Esophagus muscularis mucosa (tissue), 4 donors: Measurements from ENCODE around the gene MANEA. TPM values are rescaled to one million over a fixed set of nuclear protein-coding genes. Genes with fewer than 3 reads are reported as not detected.

Source experiments
- DNase-seq: peaks from one replicate; pipeline ENCODE4 v3.0.0-alpha.2; 2017; ENCODE audit errors: extremely low spot score
- H3K27ac ChIP-seq, 4 donors: fragments of 200-600 bp; sonication (generic); replicated peaks in 1 of 4; 1 replicate in 3 of 4; 2 replicates in 1 of 4; pipeline ENCODE4 v1.5.1; 2016 to 2019; ENCODE audit warnings: mild to moderate bottlenecking in 1 of 4
- H3K27me3 ChIP-seq, 4 donors: fragments of 200-600 bp; sonication (generic); one replicate each; pipeline versions ENCODE4 v1.5.1 to v1.6.0; 2016 to 2019
- H3K36me3 ChIP-seq, 4 donors: fragments of 200-600 bp; sonication (generic); one replicate each; pipeline ENCODE4 v1.5.1; 2016 to 2019
- H3K4me1 ChIP-seq, 4 donors: fragments of 200-600 bp; sonication (generic); one replicate each; pipeline ENCODE4 v1.5.1; 2016 to 2019
- H3K4me3 ChIP-seq, 4 donors: fragments of 200-600 bp; sonication (generic); 1 replicate in 2 of 4; 2 replicates in 2 of 4; pipeline ENCODE4 v1.5.1; 2016 to 2019; ENCODE audit warnings: mild to moderate bottlenecking in 4 of 4, moderate library complexity in 1 of 4
- H3K9me3 ChIP-seq, 4 donors: fragments of 200-600 bp; sonication (generic); 1 replicate in 3 of 4; 2 replicates in 1 of 4; pipeline ENCODE4 v1.5.1; 2016 to 2019
- EP300 ChIP-seq: sonication (generic); formaldehyde crosslinking; IDR thresholded peaks from one replicate; pipeline ENCODE4 v1.6.1; 2017; ENCODE audit warnings: antibody characterized with exemption
- POLR2A ChIP-seq: fragments of 450-650 bp; IDR thresholded peaks from one replicate; pipeline ENCODE4 v1.6.1; 2017; ENCODE audit warnings: antibody characterized with exemption, moderate library complexity, mild to moderate bottlenecking, low read depth
- POLR2AphosphoS5 ChIP-seq, 2 donors: sonication (generic); formaldehyde crosslinking; IDR thresholded peaks; one replicate each; pipeline ENCODE4 v1.6.1; 2017; ENCODE audit warnings: antibody characterized with exemption in 2 of 2
- WGBS: methylation state at CpG from one replicate; pipeline ENCODE4 v1.1.5; 2018; 5-methylcytosine and 5-hydroxymethylcytosine counted together
- intact Hi-C: fragments of 100-400 bp; cut with DNase I; formaldehyde crosslinking; loops from one replicate; pipeline ENCODE4 v1.15.1; 2023
- total RNA-seq, 4 donors: library from RNA; depleted of rRNA; stranded (reverse); fragments of >200 nt; gene quantifications; one replicate each; pipeline versions ENCODE4 v1.1.0 to v1.2.1, GENCODE V29; 2016
- TF ChIP-seq, protein P1 (sequence below), 3 experiments: fragments of 200-600 bp in 2 of 3; fragments of 450-650 bp in 1 of 3; sonication (generic) in 2 of 3; IDR thresholded peaks; one replicate each; pipeline ENCODE4 v1.5.1; 2017 to 2019; ENCODE audit warnings: antibody characterized with exemption in 3 of 3, mild to moderate bottlenecking in 2 of 3, moderate library complexity in 1 of 3

Gene MANEA, protein sequence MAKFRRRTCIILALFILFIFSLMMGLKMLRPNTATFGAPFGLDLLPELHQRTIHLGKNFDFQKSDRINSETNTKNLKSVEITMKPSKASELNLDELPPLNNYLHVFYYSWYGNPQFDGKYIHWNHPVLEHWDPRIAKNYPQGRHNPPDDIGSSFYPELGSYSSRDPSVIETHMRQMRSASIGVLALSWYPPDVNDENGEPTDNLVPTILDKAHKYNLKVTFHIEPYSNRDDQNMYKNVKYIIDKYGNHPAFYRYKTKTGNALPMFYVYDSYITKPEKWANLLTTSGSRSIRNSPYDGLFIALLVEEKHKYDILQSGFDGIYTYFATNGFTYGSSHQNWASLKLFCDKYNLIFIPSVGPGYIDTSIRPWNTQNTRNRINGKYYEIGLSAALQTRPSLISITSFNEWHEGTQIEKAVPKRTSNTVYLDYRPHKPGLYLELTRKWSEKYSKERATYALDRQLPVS
- total RNA-seq, result 1 to 10 TPM; 7.0 to 8.9 (median 7.8) TPM

DNA sequence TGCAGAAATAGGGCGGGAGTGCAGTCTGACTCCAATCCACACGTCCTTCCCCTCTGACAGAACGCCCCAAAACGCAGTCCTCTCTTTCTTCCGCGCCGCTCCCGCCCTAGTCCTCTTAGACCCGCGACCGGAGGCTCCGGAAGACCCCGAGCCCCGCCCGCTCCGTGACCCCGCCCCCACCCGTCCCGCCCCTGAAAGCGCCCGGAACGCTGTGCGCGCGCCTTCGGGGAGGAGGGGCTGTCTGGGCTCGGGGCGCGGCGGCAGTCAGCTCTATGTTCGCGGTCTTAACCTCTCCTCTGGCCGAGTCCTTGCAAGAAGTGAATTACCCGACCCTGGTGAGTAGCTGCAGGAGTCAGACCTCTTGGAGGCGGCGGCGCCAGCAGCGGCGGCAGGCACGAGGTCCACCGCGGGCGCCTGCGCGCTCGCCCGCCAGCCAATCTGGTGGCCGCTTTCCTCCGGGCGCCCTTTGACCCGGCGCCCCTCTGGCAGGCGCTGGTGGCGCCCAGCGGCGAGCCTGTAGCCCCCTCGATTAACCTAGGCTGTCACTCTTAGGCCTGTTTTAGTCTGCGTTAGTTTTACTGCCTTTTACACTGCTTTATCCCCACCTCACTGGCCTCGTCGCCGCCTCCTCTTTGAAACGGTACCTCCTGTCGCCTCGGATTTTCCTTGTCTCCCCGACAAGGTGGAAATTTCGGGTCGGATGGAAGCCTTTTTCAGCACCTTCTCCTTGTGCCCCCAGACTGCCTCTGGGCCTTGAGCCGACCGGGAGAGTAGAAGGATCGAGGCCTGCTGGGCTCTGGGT lies at the start of gene MANEA:
Gene MANEA (plus strand): TSS at position 232 of the 802 bp plus-strand sequence. CDS start 8,905 bp downstream, outside the sequence.
- H3K4me3 ChIP-seq, result peak within 1 kb of the TSS; percentile 65 to 81 (median 73)
- TF ChIP-seq EP300, result no peak
- TF ChIP-seq POLR2AphosphoS5 (IDR thresholded peaks at IDR 0.05), result peak; percentile 41 to 64
- TF ChIP-seq, protein P1, sequence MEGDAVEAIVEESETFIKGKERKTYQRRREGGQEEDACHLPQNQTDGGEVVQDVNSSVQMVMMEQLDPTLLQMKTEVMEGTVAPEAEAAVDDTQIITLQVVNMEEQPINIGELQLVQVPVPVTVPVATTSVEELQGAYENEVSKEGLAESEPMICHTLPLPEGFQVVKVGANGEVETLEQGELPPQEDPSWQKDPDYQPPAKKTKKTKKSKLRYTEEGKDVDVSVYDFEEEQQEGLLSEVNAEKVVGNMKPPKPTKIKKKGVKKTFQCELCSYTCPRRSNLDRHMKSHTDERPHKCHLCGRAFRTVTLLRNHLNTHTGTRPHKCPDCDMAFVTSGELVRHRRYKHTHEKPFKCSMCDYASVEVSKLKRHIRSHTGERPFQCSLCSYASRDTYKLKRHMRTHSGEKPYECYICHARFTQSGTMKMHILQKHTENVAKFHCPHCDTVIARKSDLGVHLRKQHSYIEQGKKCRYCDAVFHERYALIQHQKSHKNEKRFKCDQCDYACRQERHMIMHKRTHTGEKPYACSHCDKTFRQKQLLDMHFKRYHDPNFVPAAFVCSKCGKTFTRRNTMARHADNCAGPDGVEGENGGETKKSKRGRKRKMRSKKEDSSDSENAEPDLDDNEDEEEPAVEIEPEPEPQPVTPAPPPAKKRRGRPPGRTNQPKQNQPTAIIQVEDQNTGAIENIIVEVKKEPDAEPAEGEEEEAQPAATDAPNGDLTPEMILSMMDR (IDR thresholded peaks at IDR 0.05), result peak in 1 of 3 experiments; percentile 8
- H3K27ac ChIP-seq, result peak within 1 kb of the TSS; percentile 88 to 94 (median 90)
- peak; percentile 97 for DNase-seq
- H3K9me3 ChIP-seq, result no peaks in the 10 kb centered on the region
- intact Hi-C loops, result no loop called here
- WGBS, result 2% methylated on average over 39 of the region's 70 CpGs
- no peaks in the 10 kb centered on the region for H3K36me3 ChIP-seq
- peaks cover 12 to 35% (median 31%) of the 10 kb centered on the region in 4 donors for H3K4me1 ChIP-seq
- H3K27me3 ChIP-seq, result no peaks in the 10 kb centered on the region

DNA sequence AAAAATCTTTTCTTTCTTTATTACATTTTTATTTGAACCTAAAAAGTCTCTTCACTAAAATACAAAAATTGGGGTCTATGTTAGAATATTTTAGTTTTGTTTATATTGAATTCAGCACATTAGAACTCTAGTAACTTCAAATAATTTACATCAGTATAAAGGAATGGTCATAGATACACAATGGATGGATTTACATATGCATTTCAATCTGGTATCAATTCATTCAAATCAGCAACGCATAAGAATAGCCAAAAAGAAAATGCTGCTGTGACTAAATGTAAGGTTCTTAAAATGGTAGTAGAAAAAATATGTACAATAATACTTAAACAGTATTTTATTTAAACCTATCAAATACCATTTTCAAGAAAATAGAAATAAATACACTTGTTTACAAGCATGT lies 47.6 kb upstream of the MANEA start:
- no peaks in the 10 kb centered on the region for H3K9me3 ChIP-seq
- no peak overlapping the region for H3K27ac ChIP-seq
- peaks cover 0 to 9% (median 3%) of the 10 kb centered on the region in 4 donors for H3K4me1 ChIP-seq
- H3K36me3 ChIP-seq, result no peaks in the 10 kb centered on the region
- TF ChIP-seq, protein P1 (IDR thresholded peaks at IDR 0.05), result no peak
- TF ChIP-seq POLR2A, result no peak
- no peak for TF ChIP-seq EP300
- no peak for TF ChIP-seq POLR2AphosphoS5 (IDR thresholded peaks at IDR 0.05)
- H3K4me3 ChIP-seq, result no peak overlapping the region
- no peak for DNase-seq
- H3K27me3 ChIP-seq, result no peaks in the 10 kb centered on the region
- intact Hi-C loops, result no loop called here
- WGBS, result 77% methylated on average over 1 of the region's 1 CpG

DNA sequence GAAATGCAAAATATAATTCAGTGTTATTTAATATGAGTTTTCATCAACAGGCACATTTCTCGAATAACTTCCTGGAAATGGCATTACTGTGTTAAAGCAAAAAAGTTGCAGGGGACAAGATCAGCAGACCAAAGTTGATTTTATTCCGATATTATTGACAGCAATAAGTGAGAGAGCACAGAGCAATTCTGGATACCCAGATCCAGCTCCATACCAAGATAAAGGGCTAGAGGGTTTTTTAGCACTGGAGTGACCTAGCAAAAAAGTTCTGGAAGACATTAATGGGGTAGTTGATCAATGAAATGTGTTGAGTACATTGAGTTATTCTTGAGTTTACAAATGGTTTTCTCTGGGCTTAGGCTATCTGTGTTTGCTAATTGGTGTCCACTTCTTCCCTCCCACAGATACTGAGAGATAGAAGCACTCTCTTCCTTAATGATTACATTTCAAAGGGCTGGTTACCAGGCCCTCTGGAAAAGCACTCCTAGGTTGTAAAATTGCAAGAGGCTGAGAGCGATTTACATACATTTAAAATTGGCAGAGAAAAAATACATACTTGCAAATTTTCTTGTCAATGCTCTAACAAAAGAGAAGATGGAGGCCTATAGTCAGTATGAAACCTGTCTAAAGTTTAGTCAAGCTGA lies 47.0 kb upstream of the MANEA start:
- Histone ChIP-seq H3K4me1 (peaks cover 0 to 9% (median 3%) of the 10 kb centered on the region in 4 donors), H3K4me3 (no peak overlapping the region), H3K27ac (no peak overlapping the region), H3K27me3 (no peaks in the 10 kb centered on the region), H3K36me3 (no peaks in the 10 kb centered on the region), H3K9me3 (no peaks in the 10 kb centered on the region)
- 51% methylated on average over 3 of the region's 3 CpGs for WGBS
- DNase-seq, result no peak
- TF ChIP-seq POLR2AphosphoS5 (IDR thresholded peaks at IDR 0.05) (no peak), EP300 (no peak), POLR2A (no peak)
- TF ChIP-seq, protein P1 (IDR thresholded peaks at IDR 0.05), result no peak
- intact Hi-C loops, result no loop called here

DNA sequence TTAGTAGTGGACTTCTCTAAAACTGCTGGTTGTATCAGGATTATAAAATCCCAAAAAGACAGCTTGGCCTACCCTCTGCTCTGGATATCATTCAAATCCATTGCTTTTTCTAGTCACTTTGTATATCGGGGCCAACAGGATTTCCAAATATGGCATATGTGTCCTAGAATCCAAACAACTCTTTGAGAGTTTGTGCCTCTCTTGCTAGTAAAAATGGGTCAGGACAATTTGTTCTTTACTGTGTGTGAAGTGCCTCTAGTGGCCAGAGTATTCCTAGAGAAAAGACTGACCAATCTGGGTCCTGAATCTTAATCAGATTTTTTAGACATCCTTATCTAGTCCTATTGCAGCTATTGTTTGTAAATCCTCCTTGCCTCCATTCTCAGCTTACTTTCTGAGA lies 33.5 kb upstream of the MANEA start:
- peaks cover 0 to 7% (median 0%) of the 10 kb centered on the region in 4 donors for H3K4me1 ChIP-seq
- WGBS, result 91% methylated on average over 1 of the region's 1 CpG
- intact Hi-C loops, result no loop called here
- H3K36me3 ChIP-seq, result no peaks in the 10 kb centered on the region
- H3K27me3 ChIP-seq, result no peaks in the 10 kb centered on the region
- no peak for DNase-seq
- peak overlapping the region in 2 of 4 donors; percentile 49 to 56 for H3K27ac ChIP-seq
- H3K9me3 ChIP-seq, result no peaks in the 10 kb centered on the region
- H3K4me3 ChIP-seq, result no peak overlapping the region
- no peak for TF ChIP-seq POLR2A
- TF ChIP-seq, protein P1 (IDR thresholded peaks at IDR 0.05), result peak in 1 of 3 experiments; percentile 12
